Activated naive CD4-positive, alpha-beta T cell treated with Interleukin-2 at 50 U/mL for 16 hours (primary cell): ENCODE data around the gene GPR151.
"Not testable (repeated sequence)": the region's sequence is repeated elsewhere in the genome, so short reads cannot be mapped to it uniquely, and the experiment has no call there.

ENCODE experiments used
- DNase-seq: peaks from one replicate; pipeline ENCODE4 v3.0.0-alpha.2; 2020

Gene GPR151

GRCh38 chr5:146516151-146516475 lies at the start of gene GPR151:
Gene GPR151, minus strand, starts transcription at chr5:146516190. Its CDS starts 77 bp downstream, at chr5:146516113.
- no peak for DNase-seq

GRCh38 chr5:146564007-146564762 lies 48.2 kb upstream of the GPR151 start:
- no peak for DNase-seq

- DNase-seq: no peak
Measured at GRCh38 chr5:146562461-146562860, 46.5 kb upstream of the GPR151 start.

GRCh38 chr5:146561711-146562110 lies 45.7 kb upstream of the GPR151 start:
- no peak for DNase-seq

GRCh38 chr5:146560205-146560812 lies 44.3 kb upstream of the GPR151 start:
- DNase-seq: no peak

- not testable (repeated sequence) for DNase-seq
Measured at GRCh38 chr5:146556884-146557283, 40.9 kb upstream of the GPR151 start.

GRCh38 chr5:146553446-146553845 lies 37.5 kb upstream of the GPR151 start:
- no peak for DNase-seq

GRCh38 chr5:146549615-146550014 lies 33.6 kb upstream of the GPR151 start:
- DNase-seq: no peak

- DNase-seq: no peak
Measured at GRCh38 chr5:146548781-146549449, 32.9 kb upstream of the GPR151 start.

- DNase-seq: no peak
Measured at GRCh38 chr5:146544232-146544631, 28.2 kb upstream of the GPR151 start.

GRCh38 chr5:146541958-146542849 lies 26.2 kb upstream of the GPR151 start:
- DNase-seq: peak; percentile 70

- no peak for DNase-seq
Measured at GRCh38 chr5:146540414-146540813, 24.4 kb upstream of the GPR151 start.

- no peak for DNase-seq
Measured at GRCh38 chr5:146539973-146540372, 24.0 kb upstream of the GPR151 start.

GRCh38 chr5:146538432-146538831 lies 22.4 kb upstream of the GPR151 start:
- no peak for DNase-seq

GRCh38 chr5:146533882-146534281 lies 17.9 kb upstream of the GPR151 start:
- no peak for DNase-seq

GRCh38 chr5:146533260-146533857 lies 17.4 kb upstream of the GPR151 start:
- peak; percentile 76 for DNase-seq

GRCh38 chr5:146529984-146530383 lies 14.0 kb upstream of the GPR151 start:
- no peak for DNase-seq

GRCh38 chr5:146528236-146528635 lies 12.2 kb upstream of the GPR151 start:
- DNase-seq: no peak

- DNase-seq: no peak
Measured at GRCh38 chr5:146527785-146528184, 11.8 kb upstream of the GPR151 start.

- DNase-seq: no peak
Measured at GRCh38 chr5:146523698-146524097, 7.7 kb upstream of the GPR151 start.

- DNase-seq: no peak
Measured at GRCh38 chr5:146521403-146522106, 5.6 kb upstream of the GPR151 start.

GRCh38 chr5:146520731-146521130 lies 4.7 kb upstream of the GPR151 start:
- DNase-seq: no peak
